ENCODE measurements around the gene DAG1. TPM values are rescaled to one million over a fixed set of nuclear protein-coding genes. Genes with fewer than 3 reads are reported as not detected.

DAG1 gene
- total RNA-seq, 1 experiment from 2014 or later: 99.9 TPM

DNA sequence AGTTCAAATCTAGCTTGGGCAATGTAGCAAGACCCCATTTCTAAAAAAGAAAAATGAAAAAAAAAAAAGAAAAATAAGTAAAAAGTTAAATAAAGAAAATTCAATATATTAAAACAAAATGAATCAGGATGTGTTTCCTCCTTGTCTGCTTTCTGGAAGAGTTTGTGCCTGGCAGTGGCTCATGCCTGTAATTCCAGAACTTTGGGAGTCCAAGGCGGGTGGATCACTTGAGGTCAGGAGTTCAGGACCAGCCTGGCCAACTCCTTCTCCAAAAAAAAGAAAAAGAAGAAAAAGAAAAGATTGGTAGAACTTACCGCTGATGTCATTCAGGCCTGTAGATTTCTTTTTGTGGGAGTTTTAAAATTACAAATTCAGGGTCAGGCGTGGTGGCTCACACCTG lies 36.8 kb downstream of the DAG1 start:
- intact Hi-C loops (cut with micrococcal nuclease): no loop called here
- Histone ChIP-seq H3K4me1 (ENCODE audit: control insufficient read depth in 1 of 2, insufficient read depth in 2 of 2, low read length in 2 of 2) (peaks cover 7 to 26% of the 10 kb centered on the region in 2 experiments), H4K20me1 (ENCODE audit: insufficient read depth) (no peaks in the 10 kb centered on the region), H3K4me3 (replicated peaks in 1 of 2; ENCODE audit: low read depth in 1 of 2, low read length in 2 of 2) (no peak overlapping the region), H3K36me3 (ENCODE audit: control insufficient read depth in 1 of 2, insufficient read depth in 2 of 2, low read length in 2 of 2) (peaks cover 4 to 14% of the 10 kb centered on the region in 2 experiments), H2AFZ (ENCODE audit: low read depth, low read length, poor library complexity, severe bottlenecking) (no peak overlapping the region), H3K9ac (ENCODE audit: low read length) (no peak overlapping the region), H3K27me3 (ENCODE audit: insufficient read depth, low read length) (no peaks in the 10 kb centered on the region), H3K9me3 (ENCODE audit: control insufficient read depth in 1 of 2, insufficient read depth in 1 of 2, low read depth in 1 of 2, low read length in 2 of 2) (no peaks in the 10 kb centered on the region), H3K27ac (ENCODE audit: low read depth, low read length) (no peak overlapping the region), H3K9me2 (ENCODE audit: insufficient read depth) (no peaks in the 10 kb centered on the region), H3K4me2 (ENCODE audit: low read length) (no peak overlapping the region), H3K79me2 (ENCODE audit: insufficient read depth, low read length) (peaks cover 53% of the 10 kb centered on the region)
- ATAC-seq (no peak), DNase-seq (ENCODE audit: low read depth, low spot score) (no peak)
- ChIA-PET CTCF (no interaction called here), POLR2A (no interaction called here), RAD21 (ENCODE audit: low non-redundant PET in 1 of 2, low total read pairs in 2 of 2, uncharacterized antibody in 2 of 2, unreplicated experiment in 2 of 2) (no interaction called here)
- no TSS peak for BruUV-seq (replicated peaks)
- no peak for TF ChIP-seq FOSL1 (IDR thresholded peaks at IDR 0.05; ENCODE audit: low read depth)

DNA sequence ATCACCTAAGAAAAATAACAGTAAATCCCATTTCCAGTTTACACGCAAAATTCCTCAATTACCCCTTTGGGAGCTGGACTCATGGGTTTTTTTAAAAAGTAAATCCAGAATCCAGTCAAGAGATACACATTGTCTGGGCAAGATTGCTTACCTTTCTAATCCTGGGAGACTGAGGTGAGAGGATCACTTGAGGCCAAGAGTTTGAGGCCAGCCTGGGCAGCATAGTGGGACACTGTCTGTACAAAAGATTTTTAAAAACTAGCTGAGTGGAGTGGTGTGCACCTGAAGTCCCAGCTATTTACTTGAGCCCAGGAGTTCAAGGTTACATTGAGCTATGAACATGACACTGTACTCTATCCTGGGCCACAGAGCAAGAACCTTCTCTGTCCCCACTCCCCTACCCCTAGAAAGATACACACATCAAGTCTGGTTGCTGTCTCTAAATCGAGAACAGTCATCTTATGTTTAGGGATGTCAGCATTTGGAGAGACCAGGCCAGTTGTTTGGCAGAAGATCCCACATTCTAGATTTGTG lies 39.0 kb downstream of the DAG1 start:
- RAD21 ChIA-PET (ENCODE audit: low non-redundant PET in 1 of 2, low total read pairs in 2 of 2, uncharacterized antibody in 2 of 2, unreplicated experiment in 2 of 2): no interaction called here
- Histone ChIP-seq H3K79me2 (ENCODE audit: insufficient read depth, low read length) (peaks cover 39% of the 10 kb centered on the region), H4K20me1 (ENCODE audit: insufficient read depth) (no peaks in the 10 kb centered on the region), H3K27me3 (ENCODE audit: insufficient read depth, low read length) (no peaks in the 10 kb centered on the region), H3K9me2 (ENCODE audit: insufficient read depth) (no peaks in the 10 kb centered on the region), H3K4me2 (ENCODE audit: low read length) (no peak overlapping the region), H3K36me3 (ENCODE audit: control insufficient read depth in 1 of 2, insufficient read depth in 2 of 2, low read length in 2 of 2) (peaks cover 4 to 15% of the 10 kb centered on the region in 2 experiments; a peak in 3 of 4 replicates), H3K9ac (ENCODE audit: low read length) (no peak overlapping the region), H3K4me1 (ENCODE audit: control insufficient read depth in 1 of 2, insufficient read depth in 2 of 2, low read length in 2 of 2) (peaks cover 0 to 11% of the 10 kb centered on the region in 2 experiments; a peak in 2 of 4 replicates), H3K27ac (ENCODE audit: low read depth, low read length) (no peak overlapping the region), H3K9me3 (ENCODE audit: control insufficient read depth in 1 of 2, insufficient read depth in 1 of 2, low read depth in 1 of 2, low read length in 2 of 2) (no peaks in the 10 kb centered on the region), H3K4me3 (replicated peaks in 1 of 2; ENCODE audit: low read depth in 1 of 2, low read length in 2 of 2) (no peak overlapping the region), H2AFZ (ENCODE audit: low read depth, low read length, poor library complexity, severe bottlenecking) (no peak overlapping the region)
- DNase-seq (ENCODE audit: low read depth, low spot score) (no peak), ATAC-seq (no peak)
- no TSS peak for BruUV-seq (replicated peaks)
- TF ChIP-seq TCF7L2 (IDR thresholded peaks at IDR 0.05; ENCODE audit: borderline replicate concordance, extremely low read depth, insufficient read depth, insufficient read length): no peak
- TF ChIP-seq JUND (IDR thresholded peaks at IDR 0.05): no peak
- TF ChIP-seq, protein P1, sequence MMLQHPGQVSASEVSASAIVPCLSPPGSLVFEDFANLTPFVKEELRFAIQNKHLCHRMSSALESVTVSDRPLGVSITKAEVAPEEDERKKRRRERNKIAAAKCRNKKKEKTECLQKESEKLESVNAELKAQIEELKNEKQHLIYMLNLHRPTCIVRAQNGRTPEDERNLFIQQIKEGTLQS (IDR thresholded peaks at IDR 0.05): no peak
- no peak for TF ChIP-seq CEBPB (IDR thresholded peaks at IDR 0.05; ENCODE audit: low read depth)
- TF ChIP-seq RAD21 (IDR thresholded peaks at IDR 0.05; ENCODE audit: low read depth): no peak
- intact Hi-C loops (cut with micrococcal nuclease): no loop called here
- POLR2A ChIA-PET: no interaction called here
- CTCF ChIA-PET: no interaction called here

All from HCT116 (cell line).